ENCODE results near the gene RMND5B.
"Not testable (repeated sequence)": the region's sequence is repeated elsewhere in the genome, so short reads cannot be mapped to it uniquely, and the experiment has no call there.

Gene RMND5B, protein sequence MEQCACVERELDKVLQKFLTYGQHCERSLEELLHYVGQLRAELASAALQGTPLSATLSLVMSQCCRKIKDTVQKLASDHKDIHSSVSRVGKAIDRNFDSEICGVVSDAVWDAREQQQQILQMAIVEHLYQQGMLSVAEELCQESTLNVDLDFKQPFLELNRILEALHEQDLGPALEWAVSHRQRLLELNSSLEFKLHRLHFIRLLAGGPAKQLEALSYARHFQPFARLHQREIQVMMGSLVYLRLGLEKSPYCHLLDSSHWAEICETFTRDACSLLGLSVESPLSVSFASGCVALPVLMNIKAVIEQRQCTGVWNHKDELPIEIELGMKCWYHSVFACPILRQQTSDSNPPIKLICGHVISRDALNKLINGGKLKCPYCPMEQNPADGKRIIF

DNA sequence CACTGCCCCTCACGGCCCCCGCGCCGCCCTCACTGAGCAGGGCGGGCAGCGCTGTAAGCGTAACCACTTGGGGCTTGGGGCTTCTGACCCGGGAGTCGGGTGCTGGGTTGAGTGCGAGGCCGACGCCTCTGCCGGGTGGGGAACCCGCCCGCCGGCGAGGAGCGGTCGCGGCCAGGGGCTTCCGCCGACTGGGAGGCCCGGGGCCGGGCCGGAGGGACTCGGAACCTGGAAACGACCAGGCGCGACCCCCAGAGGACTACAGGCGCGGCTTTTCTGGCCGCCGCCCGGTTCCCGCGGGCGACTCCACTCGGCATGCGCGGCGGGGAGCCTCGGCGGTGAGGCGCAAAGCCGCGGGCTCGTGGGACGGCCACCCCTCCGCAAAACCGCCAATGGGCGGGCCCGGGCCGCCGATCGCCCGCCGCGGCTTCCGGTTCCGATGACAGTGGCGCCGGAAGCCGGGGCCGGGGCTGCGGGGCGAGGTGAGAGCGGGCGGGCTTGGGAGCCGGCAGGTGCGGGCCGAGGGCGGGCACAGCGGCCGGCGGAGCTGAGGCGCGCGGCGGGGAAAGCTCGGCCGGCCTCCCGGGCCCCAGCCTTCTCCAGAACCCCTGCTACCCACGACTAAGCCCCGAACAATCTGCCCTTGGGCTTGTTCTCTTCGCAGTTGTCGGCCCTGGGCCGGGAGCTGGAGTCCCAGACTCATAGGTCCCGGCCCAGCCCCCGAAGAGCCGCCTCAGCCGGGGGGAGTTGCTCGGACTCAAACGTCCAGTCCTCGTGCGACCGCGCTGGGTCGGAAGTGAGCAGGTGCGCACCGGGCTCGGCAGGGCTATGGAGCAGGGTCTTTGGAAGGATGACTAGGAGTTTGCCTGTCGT lies at the start of gene RMND5B:
RMND5B (plus strand) TSS at position 439 of the 870 bp plus-strand sequence. CDS start 7,106 bp downstream, outside the sequence.
- DNase-seq, result peak; percentile 40 to 88

DNA sequence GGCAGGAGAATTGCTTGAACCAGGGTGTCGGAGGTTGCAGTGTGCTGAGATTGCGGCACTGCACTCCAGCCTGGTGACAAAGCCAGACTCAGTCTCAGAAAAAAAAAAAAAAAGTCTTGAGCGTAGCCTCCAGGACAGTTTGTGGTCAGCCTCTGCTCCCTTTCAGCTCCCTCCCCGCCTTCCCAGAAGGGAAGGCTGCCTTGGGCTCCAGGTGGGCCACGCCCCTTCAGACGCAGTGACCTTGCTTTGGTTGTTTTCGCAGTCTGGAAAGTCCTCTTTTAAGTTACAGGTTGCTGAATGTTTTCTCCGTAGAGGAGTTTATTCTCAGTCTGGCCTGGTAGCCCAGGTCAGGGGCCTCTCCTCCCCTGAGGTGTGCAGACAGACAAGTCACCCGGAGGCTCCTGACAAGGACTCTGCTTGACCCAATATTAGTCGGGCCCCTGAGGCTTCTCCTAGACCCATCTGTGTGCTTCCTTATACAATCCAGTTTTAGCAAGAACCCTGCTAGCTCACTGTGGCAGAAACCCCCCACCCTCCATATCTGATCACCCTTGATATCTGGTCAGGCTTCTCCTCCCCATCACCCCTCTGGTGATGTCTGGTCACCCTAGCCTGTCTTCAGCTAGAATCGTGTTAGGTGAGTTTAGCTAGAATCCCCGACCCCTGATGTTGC lies 49.1 kb upstream of the RMND5B start:
- no peak for DNase-seq

DNA sequence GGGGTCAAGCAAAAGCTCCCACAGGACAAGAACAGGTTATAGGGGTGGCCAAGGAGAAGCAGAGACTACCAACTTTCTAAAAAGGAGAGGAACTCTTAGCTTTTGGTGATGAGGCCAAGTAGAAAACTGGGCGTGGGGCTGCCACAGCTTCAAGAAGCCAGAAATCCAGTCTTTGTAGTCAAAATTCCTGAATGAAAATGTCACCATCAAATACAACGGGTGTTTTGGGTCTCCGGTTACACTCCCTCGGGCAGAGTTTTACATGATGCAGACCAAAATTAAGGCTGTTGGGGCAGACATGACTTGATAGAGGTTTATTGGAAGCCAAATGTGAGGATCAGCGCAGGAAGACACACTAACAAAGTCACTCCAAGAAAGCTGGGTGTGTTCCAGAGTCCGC lies 46.9 kb upstream of the RMND5B start:
- no peak for DNase-seq

DNA sequence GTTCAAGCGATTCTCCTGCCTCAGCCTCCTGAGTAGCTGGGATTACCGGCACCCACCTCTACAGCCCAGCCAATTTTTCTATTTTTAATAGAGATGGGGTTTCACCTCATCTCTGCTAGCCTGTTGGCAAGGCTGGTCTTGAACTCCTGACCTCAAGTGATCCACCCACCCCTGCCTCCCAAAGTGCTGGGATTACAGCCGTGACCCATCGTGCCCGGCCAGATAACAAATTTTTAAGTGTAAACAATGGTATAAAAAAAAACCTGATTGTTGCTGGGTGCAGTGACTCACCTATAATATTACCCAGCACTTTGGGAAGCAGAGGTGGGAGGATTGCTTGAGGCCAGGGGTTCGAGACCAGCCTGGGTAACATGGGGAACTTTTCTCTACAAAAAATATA lies 45.5 kb upstream of the RMND5B start:
- no peak for DNase-seq

DNA sequence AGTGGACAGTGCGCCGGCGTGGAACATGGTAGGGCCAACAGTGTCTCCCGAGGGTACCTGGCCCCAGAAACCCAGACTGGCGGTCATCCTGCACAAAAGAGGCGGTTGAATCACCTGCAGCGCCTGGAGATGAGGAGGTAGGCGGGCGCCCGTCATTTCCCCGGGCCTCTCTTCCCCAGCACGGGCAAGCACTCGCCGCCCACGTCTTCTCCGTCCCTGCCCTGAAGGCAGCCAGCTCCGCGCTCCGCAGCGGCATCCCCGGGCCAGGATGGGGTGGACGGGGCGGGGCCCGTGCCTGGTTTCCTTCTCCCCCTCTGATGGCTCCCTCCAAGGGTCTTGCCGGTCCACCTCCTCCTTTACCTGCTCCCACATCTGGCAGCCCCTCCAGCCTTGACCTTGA lies 44.5 kb upstream of the RMND5B start:
- no peak for DNase-seq

DNA sequence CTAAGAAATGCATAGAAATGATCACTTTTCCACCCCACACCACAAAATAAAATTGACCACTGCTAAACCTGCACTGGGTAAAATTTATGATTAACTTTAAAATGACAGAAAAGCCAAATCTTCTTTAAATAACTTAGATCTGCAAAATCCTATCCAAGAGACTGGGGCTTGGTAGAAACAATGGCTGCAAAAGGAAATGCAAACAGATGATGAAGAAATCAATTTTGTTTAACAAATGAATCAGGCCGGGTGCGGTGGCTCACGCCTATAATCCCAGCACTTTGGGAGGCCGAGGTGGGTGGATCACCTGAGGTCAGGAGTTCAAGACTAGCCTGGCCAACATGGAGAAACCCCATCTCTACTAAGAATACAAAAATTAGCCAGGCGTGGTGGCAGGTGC lies 43.6 kb upstream of the RMND5B start:
- DNase-seq, result not testable (repeated sequence)

DNA sequence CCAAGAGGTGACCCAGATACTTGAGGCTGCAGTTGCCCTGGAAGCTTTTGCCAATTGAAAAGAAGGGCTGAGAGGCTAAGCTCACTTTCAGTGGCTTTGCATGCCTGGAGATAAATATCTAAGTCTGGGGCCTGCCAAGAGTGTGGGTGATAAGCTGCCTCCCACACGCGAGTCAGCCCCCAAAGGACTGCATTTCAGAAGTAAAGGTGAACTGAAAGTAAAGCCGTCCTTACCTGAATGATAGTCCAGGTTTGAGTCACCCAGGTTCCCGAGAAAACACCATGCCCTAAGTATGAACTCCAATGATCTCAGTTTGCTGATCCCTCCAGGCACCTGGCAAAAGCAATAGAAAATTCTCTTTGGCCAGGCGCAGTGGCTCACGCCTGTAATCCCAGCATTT lies 40.0 kb upstream of the RMND5B start:
- DNase-seq, result no peak

DNA sequence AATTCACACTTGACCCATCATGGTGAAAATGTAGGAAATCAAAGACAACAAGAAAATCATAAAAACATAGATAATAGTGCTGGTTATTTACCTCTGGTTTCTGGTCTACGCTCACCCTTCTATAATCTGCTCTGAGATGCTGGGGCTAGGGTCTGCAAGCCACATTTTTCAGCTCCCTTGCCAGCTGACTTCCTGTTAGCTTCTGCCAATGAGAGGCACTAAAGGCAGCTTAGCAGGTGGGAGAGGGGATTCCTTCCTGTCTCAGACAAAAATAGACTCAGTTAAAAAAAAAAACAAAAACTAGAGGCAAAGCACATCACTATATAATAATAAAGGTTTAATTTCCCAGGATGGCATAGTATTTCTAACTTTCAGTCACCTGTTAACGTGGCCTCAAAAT lies 37.7 kb upstream of the RMND5B start:
- DNase-seq, result no peak

DNA sequence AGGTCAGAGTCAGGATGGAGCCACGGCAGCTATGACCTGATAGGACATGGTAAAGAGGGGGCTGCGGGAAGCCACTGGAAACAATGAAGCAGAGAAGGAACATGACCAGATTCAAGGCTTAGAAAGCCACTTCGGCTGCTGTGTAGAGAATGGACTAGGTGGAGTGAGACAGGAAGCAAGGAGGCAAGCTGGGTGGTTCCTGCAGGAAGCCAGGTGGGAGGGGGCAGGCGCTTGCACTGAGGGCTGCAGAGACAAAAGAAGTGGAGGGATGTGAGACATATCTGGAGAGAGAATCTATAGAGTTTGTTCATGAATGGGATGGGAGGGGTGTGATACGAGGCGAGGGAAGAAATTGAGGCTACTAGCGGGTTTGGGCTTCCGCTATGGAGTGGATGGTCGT lies 36.5 kb upstream of the RMND5B start:
- no peak for DNase-seq

DNA sequence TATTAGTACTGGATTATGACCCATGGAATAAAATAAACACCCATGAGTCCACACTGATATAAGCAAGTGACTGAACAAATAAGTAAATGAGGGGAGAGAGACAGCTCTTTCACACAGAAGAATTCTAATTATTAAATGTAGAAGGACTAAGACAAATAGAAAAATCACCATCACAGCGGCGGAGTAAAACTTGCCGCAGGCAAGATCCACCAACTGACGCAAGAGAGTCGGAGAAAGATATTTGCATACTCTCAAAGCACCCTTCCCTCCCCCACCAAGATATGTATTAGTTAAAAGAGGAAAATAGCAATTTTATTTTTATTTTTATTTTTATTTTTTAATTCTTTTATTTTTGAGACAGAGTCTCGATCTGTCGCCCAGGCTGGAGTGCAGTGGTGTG lies 32.1 kb upstream of the RMND5B start:
- DNase-seq, result peak in 1 of 2 experiments; percentile 25

DNA sequence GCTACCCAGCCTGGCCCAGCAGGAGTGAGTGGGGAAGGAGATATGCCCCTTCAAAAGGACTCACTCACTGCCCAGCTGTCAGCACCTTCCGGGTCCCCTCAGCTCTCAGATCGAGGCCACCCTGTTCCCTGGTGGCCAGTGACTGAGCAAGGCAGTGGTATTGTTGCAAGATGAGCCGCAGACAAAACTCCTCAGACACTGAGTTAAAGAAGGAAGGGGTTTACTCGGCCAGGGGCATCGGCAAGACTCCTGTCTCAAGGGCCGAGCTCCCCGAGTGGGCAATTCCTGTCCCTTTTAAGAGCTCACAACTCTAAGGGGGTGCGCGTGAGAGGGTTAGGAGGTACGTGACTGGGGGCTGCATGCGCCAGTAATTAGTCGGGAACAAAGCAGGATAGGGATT lies 27.2 kb upstream of the RMND5B start:
- DNase-seq, result no peak

DNA sequence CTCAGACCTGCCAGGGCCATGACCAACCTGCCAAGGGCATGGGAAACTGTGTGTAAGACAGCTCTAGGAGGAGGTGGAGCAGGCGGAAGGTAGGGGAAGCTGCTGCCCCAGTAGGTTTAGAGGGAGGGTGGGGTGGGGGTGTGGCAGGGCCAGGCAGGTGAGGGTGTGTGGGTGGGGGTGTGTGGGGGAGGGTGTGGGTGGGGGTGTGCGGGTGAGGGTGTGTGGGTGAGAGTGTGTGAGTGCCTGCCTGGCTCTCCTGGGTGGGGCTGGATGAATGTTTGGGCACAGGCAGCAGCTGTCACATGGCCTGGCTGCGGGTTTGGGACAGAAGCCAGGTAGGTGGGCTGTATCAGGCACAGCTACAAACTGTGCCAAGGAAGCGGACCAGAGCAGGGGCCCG lies 26.3 kb upstream of the RMND5B start:
- DNase-seq, result no peak

DNA sequence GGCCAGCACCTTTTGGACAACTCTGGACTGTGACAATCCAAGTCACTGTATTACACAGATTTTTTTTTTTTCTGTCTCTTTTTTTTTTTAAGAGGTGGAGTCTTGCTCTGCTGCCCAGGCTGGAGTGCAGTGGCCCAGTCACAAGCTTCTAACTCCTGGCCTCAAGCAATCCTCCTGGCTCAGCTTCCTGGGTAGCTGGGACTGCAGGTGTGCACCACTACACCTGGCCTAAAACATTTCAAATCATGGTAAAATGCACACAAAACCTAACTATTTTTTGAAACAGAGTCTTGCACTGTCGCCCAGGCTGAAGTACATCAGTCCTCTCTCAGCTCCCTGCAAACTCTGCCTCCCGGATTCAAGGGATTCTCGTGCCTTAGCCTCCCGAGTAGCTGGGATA lies 24.7 kb upstream of the RMND5B start:
- DNase-seq, result no peak

DNA sequence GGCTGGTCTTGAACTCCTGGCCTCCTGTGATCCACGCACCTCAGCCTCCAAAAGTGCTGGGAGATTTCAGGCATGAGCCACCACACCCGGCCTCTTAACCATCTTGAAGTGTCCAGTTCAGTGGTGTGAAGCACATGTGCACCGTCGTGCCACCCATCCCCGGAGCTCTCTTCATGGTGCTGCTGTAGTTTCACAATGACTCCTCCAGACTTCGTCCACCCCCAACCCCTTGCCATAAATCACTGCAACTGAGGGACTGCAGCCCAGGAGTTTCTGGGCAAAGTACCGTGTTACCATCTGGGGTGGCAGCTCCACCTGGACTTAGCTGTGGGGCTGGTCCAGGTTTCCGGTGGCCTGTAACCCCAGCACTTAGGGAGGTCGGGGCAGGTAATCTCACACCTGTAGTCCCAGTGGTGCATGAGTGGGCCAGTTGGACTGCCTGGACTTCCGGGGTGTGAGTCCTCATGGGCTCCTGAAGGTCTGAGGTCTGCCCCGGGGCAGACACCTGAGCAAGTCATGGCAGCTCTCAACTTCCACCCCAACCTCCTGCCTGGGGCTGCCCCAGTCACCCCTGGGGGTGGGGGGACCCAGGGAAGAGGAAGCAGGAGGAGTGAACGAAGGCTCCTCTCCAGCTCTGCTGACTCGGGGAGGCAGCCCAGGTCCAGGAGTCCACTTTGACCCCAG lies 24.1 kb upstream of the RMND5B start:
- no peak for DNase-seq

DNA sequence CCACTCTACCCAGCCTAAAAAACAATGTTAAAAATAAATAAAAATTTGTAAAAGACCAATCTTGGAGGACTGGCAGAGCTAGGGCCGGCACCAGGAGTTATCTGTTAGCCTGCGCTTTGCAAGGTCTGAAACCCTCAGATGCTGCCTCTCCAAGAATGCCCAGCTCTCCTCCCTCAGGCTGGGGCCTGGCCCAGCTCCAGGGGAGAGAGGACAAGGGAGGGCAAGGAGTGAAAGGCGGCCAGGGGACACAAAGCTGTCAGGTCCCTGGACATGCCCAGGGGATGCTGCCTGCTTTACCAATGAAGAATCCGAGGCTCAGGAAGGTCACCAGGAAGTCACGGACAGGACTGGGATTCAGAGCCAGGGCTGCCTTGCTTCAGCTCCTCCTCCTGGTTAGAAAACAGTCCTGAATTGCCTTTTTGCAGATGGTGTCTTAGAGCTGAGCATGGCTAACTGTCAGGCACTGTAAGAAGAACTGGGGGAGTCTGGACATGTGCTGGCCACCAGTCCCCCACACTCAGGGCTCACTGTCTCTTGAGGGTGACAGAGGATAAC lies 23.0 kb upstream of the RMND5B start:
- no peak for DNase-seq

DNA sequence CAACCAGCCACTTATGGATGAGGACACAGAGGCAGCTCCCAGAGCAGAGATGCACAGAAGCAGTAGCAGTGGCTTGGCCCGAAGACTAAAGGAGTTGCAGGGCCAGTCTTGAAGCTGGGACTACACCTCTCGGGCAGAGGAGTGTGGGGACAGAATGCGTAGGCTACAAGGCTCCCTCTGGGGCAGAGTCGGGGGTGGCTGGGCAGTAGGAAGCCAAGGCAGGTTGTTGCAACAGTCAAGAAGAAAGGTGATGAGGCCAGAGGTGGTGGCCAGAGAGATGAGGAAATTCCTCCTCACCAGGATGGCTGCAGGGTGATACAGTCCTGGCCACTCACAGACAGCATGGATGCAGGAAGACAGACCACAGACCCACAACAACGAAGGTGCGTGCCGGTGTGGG lies 22.4 kb upstream of the RMND5B start:
- no peak for DNase-seq

DNA sequence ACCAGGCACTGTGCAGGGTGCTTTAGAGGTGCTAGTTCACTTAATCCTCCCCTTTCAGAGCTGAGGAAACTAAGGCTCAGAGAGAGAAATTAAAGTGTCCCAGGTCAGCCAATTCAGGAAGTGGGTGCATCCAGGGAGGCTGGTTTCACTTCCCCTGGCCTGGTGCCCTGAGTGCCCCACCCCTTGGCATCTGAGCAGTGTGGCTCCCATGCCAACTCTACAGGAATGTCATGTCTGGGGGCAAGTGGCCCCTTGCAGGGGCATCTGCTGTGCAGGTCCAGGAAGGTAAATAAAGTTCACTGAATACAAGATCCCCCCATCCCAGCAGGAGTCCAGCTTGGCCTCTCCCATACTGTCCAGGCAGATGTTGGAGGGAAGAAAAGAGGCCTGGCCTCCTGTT lies 21.8 kb upstream of the RMND5B start:
- no peak for DNase-seq

DNA sequence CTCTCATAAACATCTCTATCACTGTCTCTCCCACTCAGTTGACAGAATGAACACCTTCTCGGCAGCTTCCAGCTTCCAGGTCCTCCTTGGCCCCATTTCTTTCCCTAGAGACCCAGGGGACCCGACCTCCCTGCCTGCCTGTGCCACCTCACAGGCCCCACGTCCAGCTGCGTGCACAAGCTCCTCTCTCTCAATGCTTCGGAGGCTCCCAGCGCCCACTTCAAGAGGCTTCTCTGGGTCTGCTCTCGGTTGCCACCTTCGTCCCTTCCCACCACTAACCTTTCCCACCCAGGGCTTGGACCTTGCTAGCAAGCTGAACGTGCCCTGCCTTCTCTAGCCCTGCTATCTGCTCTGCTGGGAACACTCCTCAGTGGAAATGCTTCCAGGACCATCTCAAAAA lies 20.3 kb upstream of the RMND5B start:
- DNase-seq, result no peak

DNA sequence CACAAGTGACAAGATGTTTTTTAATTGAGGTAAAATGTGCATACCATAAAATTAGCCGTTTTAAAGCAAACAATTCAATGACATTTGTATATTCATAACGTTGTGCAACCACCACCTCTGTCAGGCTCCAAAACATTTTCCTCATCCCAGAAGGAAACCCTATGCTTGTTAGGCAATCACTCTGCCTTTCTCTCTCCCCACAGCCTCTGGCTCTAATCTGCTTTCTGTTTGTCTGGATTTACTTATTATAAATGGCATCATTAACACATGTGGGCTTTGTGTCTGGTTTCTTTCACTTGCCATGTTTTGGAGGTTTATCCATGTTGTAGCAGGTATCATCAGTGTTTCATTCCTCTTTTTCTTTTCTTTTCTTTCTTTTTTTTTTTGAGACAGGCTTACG lies 18.9 kb upstream of the RMND5B start:
- DNase-seq, result peak in 1 of 2 experiments; percentile 8

DNA sequence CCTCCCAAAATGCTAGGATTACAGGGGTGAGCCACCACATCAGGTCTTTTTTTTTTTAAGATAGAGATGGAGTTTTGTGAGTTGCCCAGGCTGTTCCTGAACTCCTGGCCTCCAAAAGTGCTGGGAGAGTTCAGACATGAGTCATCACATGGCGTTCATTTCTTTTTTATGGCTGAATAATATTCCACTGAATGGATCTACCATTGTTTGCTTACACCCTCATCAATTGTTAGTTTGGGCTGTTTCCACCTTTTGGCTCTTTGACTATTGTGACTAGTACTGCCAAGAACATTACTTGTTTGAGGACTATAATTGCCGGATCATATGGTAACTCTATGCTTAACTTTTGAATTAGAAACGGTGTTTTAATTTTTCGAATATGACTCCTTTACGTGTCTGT lies 18.3 kb upstream of the RMND5B start:
- DNase-seq, result no peak

DNA sequence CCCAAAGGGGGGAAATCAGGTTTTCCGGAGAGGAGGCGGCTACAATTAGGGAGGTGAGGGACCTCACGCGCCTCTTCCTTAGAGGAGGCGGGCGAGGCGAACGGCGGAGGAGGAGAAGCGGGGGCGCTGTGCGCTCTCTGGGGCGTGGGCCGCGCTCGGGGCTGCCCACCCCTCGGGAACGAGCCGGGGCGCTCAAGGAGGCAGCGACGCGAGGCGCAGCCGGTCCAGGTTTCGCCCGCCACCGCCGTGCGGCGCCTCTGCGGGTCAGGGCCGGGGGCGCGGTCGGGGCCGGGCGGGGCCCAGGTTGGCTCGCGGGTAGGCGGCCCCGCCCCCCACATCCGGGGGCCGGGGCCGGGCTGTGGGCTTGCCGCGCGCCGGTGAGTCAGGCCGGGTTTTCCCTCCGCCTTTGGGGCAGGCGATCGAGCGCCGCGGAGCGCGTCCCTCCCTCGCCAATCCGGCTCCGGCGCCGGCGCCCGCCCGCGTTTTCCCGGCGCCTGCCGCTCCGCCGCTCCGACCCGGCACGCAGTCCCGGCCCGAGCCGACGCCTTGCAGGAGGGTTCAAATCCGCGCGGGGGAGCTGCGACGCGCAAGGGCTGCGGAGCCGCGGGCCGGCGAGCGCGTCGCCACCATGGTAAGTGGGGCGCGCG lies 17.6 kb upstream of the RMND5B start, which contains the start of gene N4BP3:
N4BP3 (plus strand) TSS at position 392 of the 647 bp plus-strand sequence. CDS start 6,052 bp downstream, outside the sequence.
- DNase-seq, result peak in 1 of 2 experiments; percentile 74

DNA sequence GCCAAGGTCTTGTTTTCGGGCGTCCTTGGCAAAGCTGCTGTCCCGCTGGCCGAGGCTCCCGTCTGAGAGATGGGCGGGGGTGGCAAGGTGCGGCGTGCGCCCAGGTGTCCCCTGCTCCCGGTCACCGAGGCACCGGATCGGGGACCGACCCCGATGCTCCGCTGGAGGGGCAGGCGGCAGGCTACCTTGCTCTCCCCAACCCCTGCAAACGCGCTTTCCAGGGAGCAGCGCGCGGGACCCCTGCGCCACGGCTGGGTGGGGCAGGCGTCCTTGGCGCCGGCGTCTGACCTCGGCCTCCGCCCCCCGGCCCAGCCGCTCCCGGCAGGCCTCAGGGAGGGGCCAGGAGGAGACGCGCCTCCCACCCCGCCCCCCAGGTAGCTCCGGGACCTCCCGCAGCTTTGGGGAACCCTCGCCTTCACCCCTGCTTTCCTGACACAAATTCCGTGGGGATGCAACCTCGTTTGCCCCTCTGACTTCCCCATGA lies 16.9 kb upstream of the RMND5B start:
- peak in 1 of 2 experiments; percentile 31 for DNase-seq

Measured in NCI-H526 (cell line).